ENCODE data around the gene KCNH2.
"Not testable (repeated sequence)": the region's sequence is repeated elsewhere in the genome, so short reads cannot be mapped to it uniquely, and the experiment has no call there.

KCNH2 gene

GRCh38 chr7:150927157-150927955 is 50.8 kb downstream of the KCNH2 start:
- no peak for DNase-seq

- no peak for DNase-seq
Measured at GRCh38 chr7:150926066-150926465, 52.1 kb downstream of the KCNH2 start.

- DNase-seq, result no peak
Measured at GRCh38 chr7:150924369-150924781, 53.7 kb downstream of the KCNH2 start.

- no peak for DNase-seq
Measured at GRCh38 chr7:150923802-150924201, 54.3 kb downstream of the KCNH2 start.

- DNase-seq, result no peak
Measured at GRCh38 chr7:150923196-150923595, 54.9 kb downstream of the KCNH2 start.

GRCh38 chr7:150919160-150919559 is 59.0 kb downstream of the KCNH2 start:
- no peak for DNase-seq

GRCh38 chr7:150918378-150918777 is 59.7 kb downstream of the KCNH2 start:
- no peak for DNase-seq

GRCh38 chr7:150917969-150918368 is 60.2 kb downstream of the KCNH2 start:
- DNase-seq, result no peak

- no peak for DNase-seq
Measured at GRCh38 chr7:150916670-150917069, 61.5 kb downstream of the KCNH2 start.

GRCh38 chr7:150914966-150915365 is 63.2 kb downstream of the KCNH2 start:
- DNase-seq, result no peak

GRCh38 chr7:150914196-150914595 is 63.9 kb downstream of the KCNH2 start:
- DNase-seq, result no peak

GRCh38 chr7:150912427-150912826 is 65.7 kb downstream of the KCNH2 start:
- no peak for DNase-seq

- no peak for DNase-seq
Measured at GRCh38 chr7:150911590-150912267, 66.4 kb downstream of the KCNH2 start.

GRCh38 chr7:150910996-150911422 is 67.1 kb downstream of the KCNH2 start:
- DNase-seq, result no peak

GRCh38 chr7:150910305-150910995 is 67.7 kb downstream of the KCNH2 start:
- not testable (repeated sequence) for DNase-seq

- DNase-seq, result no peak
Measured at GRCh38 chr7:150909200-150909995, 68.7 kb downstream of the KCNH2 start.

- DNase-seq, result no peak
Measured at GRCh38 chr7:150908173-150908572, 69.9 kb downstream of the KCNH2 start.

- no peak for DNase-seq
Measured at GRCh38 chr7:150904011-150904909, 73.9 kb downstream of the KCNH2 start.

- no peak for DNase-seq
Measured at GRCh38 chr7:150903606-150904005, 74.5 kb downstream of the KCNH2 start.

GRCh38 chr7:150902078-150903033 is 75.8 kb downstream of the KCNH2 start:
- DNase-seq, result no peak
